NCI-H82 treated with DMSO at 0.1 percent for 48 hours (cell line): Measurements from ENCODE around the gene BCL10.

Source experiments
- DNase-seq: peaks from one replicate; lab custom pipeline; 2025; ENCODE audit not compliant: unreplicated experiment; lab: John Stamatoyannopoulos, UW

The BCL10 gene

GRCh38 chr1:85224734-85225623 is 51.5 kb downstream of the BCL10 start:
- DNase-seq: peak; percentile 15

- no peak for DNase-seq
Measured at GRCh38 chr1:85224295-85224694, 52.1 kb downstream of the BCL10 start.

- DNase-seq: no peak
Measured at GRCh38 chr1:85223334-85223733, 53.1 kb downstream of the BCL10 start.

GRCh38 chr1:85220756-85221201 is 55.7 kb downstream of the BCL10 start:
- DNase-seq: no peak

GRCh38 chr1:85219853-85220610 is 56.4 kb downstream of the BCL10 start:
- DNase-seq: no peak

GRCh38 chr1:85216697-85217096 is 59.7 kb downstream of the BCL10 start:
- no peak for DNase-seq
